NCI-H128 (cell line): ENCODE measurements around the gene PAPOLA.
"Not testable (repeated sequence)": the region's sequence is repeated elsewhere in the genome, so short reads cannot be mapped to it uniquely, and the experiment has no call there.

ENCODE experiments used
- DNase-seq: peaks from one replicate; lab custom pipeline; 2025; ENCODE audit not compliant: unreplicated experiment; lab: John Stamatoyannopoulos, UW

PAPOLA gene

DNA sequence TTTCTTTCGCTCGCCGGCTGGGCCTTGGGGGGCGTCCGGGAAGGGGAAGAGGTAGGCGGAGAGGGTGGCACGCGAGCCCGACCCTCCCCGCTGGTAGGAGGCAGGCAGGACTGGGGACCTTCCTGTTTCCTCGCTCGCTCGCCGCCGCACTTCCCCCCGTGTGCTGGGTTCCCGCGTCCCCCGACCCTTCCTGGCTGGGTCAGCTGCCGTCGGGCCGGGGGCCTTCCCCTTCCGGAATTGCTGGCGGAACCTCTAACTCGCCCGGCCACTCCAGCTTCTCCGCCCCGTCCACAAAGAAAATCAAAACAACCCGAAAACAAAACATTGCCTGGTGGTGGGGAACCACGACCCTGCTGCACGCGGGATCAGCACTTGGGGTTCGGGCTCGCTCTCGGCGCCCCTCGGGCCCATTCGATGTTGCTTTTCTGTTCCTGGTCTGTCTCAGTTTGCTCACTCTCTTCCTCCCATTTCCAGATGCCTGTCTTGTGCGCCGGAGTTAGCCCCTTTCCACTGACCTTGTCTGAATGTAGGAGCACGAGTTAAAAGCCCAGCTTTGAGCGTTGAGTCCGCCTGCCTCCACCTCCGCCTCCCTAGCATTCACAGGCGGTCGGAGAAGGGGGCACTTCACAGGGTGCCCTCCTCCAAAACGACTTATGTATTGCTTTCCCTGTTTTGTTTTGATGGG, 581 bp downstream of the PAPOLA start:
- no peak for DNase-seq

DNA sequence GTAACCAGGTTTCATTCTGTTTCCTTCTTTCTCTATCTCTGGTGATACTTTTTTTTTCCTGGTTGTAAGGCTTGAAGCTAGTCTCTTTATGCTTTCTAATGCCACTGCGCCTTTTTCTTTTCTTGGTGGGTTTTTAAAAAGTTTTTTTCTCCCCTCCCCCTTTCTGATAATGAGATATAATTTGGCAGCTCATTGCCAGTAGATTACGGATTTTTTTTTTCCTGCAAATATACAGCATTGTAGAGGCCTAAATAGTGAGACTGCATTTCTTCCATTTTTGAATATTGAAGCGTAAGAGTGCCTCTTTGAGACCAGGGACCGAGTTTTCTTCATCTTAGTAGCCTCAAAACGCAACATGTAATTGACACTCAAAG, 1.1 kb downstream of the PAPOLA start:
- DNase-seq = no peak

DNA sequence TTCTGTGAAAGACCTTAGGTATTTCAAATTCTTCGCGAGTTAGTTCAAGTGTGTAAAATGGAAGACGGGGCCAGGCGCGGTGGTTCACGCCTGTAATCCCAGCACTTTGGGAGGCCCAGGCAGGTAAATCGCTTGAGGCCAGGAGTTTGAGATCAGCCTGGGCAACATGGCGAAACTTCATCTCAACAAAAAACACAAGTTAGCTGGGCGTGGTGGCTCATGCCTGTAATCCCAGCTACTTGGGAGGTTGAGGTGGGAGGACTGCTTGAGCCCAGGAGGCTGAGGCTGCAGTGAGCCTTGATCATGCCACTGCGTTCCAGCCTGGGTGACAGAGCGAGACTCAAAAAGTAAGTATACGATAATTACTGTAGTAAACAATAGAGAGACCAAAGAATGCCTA, 2.2 kb downstream of the PAPOLA start:
- not testable (repeated sequence) for DNase-seq

DNA sequence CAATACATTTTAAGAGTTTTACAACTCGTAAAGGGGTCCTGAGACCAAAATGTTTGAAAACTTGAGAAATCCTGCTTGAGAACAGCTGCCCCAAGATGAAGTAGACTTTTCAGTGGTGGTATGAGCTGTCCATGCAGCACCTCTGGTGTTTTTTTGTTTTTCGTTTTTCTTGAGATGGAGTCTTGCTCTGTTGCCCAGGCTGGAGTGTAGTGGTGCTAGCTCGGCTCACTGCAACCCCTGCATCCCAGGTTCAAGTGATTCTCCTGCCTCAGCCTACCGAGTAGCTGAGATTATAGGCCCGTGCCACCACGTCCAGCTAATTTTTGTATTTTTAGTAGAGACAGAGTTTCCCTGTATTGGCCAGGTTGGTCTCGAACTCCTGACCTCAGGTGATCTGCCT, 5.5 kb downstream of the PAPOLA start:
- DNase-seq = no peak

DNA sequence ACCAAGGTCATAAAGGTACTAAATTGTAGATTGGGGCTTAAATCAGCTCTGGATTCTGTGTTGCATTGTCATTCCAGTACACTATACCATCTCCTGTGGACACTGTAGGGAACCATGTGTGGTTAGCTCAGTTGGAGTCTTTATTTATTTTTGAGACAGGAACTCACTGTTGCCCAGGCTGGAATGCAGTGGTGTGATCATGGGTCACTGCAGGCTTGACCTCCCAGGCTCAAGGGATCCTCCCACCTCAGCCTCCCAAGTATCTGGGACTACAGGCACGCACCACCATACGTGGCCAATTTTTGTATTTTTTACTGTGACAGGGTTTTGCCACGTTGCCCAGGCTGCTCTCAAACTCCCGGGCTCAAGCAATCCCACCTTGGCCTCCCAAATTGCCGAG, 6.7 kb downstream of the PAPOLA start:
- DNase-seq = no peak

DNA sequence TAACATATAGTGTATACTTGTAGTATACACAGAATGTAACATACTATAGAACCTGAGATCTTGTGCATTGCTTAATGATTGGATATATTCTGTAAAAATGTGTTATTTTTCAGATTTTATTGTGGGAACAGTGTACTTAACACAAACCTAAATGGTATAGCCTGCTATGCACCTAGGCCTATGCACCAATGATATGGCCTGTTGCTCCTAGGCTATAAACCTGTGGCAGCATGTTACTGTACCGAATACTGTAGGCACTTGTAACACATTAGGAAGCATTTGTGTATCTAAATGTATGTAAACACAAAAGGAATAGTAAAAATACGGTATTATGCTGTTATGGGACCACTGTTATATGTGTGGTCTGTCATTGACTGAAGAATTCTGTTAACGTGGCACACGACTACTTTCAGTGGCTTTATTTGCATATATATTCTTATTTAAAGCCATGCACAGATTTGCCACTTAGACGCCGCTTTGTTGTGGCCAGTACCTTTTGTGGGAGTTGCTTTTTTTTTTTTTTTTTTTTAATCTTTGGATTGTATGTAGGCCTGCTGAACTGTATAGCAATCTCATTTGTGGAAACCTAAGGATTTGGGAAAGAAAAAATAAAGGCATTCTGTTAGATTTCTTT, 7.4 kb downstream of the PAPOLA start:
- no peak for DNase-seq

DNA sequence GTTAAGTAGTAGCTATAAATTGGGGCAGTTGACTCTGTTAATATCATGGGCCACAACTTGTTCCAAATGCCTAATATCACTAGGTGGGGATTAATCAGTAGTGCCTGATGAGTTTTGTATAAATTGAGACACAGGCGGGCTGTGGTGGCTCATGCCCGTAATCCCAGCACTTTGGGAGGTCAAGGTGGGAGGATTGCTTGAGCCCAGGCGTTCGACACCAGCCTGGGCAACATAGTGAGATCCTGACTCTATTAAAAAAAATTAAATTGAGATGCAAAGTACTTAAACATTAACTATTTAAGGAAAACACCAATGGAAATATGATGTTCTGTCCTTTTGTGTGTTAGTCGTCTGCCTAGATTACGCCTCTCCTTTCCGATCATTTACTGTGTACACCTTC, 9.0 kb downstream of the PAPOLA start:
- DNase-seq = no peak

DNA sequence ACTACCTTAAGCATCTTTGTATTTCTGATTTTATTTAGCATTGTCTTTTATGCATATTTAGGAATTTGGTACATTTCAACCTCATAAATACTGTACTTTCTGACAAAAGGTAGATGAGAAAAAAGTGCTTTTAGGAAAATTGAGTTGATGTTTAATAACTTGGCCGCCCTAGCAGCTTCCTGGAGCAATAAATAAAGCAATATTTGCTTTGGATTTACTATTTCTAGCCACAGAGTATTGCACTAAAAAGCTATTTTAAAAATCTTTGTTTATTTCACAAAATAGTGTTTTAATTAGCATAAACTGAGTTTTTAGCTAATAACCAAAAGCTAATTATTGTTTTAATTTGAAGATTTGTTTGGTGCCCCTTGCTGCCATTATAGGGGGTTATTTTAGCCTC, 9.5 kb downstream of the PAPOLA start:
- DNase-seq = no peak

DNA sequence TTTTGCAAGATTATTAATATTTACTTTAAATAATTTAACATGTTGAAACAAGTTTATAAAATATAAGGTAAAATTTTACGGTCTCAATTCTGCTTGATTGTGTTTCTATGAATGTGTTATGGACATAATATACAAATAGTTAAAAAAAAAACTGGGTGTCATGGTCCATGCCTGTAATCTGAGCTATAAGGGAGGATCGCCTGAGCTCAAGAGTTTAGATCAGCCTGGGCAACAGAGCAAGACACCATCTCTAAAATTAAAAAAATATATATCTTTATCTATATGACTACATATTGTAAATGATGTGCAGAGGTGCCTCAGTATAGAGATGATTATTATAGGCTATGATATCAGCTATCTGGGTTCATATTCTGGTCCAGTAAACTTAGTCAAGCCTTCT, 9.9 kb downstream of the PAPOLA start:
- DNase-seq = no peak

DNA sequence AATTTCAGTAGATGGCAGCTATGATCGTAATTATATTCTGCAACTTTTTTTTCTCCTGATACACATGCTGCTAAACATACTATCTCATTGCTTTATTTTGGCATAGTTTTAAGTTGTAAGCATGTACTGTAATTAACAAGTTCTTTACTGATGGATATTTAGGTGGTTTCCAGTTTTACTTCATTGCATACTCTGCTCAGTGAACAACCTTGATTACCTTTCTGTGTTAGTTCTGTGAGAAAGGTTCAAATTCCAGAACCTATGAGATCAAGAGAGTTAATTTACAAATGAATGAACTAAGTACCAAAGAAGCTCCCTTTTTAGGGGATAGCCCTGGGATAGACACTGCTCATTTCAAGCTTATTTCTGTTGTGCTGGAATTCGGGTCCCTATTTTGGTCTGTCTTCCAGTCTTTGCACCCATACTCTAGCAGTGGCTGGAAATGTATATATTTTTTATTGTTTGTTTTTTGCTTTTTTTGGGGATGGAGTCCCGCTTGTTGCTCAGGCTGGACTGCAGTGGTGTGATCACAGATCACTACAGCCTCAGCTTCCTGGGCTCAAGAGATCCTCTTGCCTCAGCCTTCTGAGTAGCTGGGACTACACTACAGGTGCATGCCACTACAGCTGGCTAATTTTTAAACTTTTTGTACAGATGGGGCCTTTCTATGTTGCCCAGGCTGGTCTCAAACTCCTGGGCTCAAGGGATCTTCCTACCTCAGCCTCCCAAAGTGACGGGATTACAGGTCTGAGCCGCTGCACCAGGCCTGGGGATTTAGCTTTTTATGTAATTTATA, 10.6 kb downstream of the PAPOLA start:
- DNase-seq = no peak

DNA sequence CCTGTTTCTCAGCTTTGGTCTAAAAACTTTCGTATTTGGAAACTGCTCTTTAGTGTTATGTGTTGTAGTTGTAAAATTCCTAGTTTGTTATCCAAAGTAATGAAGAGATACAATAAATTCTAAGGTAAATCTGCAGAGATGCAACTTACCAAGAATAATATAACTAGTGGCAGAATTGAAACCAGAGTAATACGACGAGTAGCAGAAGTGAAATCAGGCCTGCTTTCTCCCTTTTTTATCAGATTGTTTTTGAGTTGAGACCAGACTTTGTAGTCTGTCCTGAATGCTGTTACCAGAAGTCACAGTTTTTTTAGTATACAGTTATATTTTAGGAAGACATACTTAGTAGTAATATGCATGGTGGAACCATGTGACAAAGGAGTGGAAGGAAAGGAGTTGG, 12.5 kb downstream of the PAPOLA start:
- DNase-seq = no peak

DNA sequence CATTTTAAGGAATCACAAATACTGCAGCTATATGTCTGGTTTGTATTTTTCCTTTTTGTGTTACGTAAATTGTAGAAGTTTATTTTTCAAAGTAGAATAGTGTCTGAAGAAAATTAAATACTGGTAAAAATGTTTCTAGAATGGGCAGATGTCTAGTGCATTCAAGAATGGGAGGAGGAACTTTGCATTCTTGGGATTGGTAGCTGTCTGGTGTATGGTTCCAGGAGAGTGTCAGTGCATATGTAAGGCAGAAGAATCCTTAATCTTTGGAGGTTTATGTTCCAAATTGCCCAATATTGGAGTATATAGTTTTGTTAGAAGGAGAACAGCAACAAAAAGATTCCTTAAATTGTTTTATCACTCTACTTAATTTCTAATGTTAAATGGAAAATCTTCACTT, 13.5 kb downstream of the PAPOLA start:
- no peak for DNase-seq

DNA sequence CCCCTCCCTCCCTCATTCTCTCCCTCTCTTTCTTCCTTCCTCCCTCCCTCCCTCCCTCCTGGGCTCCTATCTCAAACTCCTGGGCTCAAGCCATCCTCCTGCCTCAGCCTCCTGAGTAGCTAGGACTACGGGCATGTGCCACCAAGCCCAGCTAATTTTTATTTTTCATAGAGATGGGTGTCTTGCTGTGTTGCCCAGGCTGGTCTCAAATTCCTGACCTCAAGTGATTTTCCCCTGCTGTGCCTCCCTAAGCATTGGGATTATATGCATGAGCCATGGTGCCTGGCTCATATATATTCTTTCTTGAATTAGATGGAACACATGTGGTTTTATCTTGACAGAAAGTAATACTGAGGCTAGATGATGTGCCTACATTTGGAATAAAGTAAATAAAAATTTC, 14.2 kb downstream of the PAPOLA start:
- no peak for DNase-seq

DNA sequence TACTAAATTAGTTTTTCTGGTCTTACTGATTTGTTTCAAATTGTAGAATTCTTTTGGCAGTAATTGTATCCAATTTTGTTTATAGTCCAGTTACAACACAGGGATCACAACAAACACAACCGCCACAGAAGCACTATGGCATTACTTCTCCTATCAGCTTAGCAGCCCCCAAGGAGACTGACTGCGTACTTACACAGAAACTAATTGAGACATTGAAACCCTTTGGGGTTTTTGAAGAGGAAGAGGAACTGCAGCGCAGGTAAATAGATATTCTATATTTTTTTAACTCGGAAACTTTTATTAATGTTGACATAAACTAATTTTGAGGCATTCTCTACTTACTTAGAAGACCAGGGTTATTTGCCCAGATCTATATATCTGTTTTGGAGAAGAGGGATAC, 17.8 kb downstream of the PAPOLA start:
- no peak for DNase-seq

DNA sequence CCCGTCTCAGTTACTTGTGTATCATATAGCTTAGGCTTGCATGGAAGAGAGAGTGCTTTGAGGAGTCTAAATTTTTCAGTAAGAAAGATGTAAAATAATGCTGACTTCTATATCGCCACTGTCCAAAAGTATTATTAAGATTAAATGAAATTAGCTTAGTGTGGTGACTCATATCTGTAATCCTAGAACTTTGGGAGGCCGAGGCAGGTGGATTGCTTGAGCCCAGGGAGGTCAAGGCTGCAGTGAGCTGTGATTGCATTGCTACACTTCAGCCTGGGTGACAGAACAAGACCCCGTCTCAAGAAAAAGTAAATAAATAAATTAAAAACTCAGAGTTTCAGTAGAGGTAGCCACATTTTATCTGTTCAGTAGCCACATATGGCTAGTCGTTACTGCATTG, 23.3 kb downstream of the PAPOLA start:
- DNase-seq = no peak

DNA sequence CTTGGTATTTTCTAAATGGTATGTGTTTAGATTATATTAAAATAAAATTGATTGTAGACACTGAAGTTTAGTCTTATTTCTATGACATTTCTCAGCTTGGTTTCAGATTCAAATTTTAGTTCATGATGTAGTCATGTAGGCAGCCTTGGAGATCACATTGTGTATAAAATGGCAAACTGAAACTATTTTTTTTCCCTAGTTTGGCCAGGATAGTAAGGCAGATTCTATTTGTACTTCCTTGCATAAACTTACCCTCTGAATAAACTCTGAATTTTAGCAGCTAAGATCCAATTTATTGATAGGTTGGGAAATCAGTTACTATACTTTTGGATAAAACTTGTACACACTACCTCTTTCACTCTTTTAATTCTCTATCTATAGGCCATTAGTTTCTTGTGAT, 30.4 kb downstream of the PAPOLA start:
- no peak for DNase-seq

DNA sequence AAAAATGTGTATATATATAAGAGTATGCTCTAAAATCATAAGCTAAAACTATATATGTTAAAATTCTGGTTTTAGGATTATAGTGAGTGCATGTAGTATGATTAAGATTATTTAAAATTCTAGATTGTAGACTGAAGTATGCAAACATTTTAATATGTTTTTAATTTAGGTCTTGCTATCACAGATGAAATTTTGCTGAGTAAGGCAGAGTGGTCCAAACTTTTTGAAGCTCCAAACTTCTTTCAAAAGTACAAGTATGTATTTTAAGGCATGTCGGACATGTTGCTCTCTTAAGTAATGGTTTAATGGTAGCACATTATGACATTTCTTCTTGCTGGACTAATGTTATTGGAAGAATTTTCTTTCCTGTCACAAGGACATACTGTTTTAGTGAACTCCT, 34.6 kb downstream of the PAPOLA start:
- DNase-seq = no peak

DNA sequence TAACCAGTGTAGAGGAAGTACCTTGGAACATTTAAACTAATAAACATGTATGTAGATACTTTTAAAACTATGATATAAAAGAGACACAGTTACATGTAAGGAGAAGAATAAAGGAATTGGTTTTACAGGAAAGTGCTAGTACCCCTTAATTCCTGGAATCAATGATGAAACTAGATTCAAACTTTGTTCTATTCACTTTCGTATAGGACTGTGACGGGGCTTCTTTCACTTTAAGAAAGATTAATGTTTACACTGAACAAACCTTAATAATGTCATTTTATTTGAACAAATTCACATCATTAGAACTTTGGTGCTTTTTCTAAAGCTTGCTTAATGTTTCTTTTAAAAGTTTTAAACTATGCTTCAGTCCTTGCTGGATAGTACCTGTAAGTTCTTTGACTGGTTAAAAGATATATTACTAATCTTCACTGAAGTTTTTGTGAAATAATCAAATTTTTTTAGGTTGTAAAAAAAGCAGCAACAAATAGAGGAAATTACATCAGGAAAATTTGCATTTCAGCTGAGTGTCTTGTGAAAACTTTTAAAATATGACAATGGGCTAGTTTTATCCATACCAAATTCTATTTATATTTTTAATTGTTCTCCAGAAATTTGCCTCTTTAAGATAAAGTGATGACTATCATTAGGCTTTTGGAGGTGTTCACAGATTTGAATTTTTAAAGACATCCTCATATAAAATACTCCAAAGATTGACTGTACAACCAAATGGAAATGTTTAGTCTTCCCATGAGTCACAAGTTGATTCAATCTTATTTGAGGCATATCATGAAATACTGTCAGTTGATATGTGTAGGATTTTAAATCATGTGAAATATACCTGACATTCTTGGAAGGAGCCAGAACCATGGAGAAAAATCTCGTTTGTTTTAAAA, 36.2 kb downstream of the PAPOLA start:
- DNase-seq = no peak

DNA sequence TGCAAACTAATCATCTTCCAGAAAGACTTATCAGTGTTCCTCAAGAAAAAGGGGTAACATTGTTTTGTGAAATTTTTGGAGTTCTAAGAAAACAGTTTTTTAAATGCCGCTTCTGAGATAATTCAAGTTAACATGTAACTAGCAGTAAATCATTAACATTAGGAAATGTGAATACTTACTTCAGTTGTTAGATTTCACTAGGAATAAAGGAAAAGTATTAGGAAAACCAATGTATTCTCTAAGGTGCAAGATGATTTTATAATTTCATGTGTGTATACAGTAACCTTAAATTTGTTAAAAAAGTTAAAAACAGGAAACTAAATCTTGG, 36.8 kb downstream of the PAPOLA start:
- no peak for DNase-seq

DNA sequence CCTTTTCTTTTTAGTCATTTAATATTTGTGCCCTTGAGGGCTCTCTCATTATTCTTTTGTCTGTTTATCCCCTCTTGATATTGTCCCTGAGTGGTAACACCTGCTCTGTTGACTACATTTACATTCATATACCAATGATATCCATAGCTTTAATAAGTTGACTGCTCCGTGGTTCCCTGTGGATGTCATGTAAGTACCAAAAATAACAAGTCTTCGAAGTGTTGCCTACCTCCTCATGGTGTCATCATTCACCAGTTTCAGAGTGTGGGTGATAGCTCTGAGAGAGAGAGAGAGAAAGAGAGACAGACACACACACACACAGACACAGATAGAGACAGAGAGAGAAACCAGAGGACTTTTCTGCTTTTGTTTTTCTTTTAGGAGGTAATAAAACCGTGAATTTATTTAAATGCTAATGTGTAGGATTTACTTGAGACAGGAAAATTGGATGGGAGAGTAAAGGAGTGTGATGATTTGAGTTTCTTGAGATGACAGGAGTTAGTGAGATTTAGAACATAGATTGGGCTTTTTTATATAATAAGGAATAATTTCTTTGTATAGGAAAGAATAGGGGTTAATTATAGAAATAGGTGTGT, 52.2 kb downstream of the PAPOLA start:
- DNase-seq = no peak

DNA sequence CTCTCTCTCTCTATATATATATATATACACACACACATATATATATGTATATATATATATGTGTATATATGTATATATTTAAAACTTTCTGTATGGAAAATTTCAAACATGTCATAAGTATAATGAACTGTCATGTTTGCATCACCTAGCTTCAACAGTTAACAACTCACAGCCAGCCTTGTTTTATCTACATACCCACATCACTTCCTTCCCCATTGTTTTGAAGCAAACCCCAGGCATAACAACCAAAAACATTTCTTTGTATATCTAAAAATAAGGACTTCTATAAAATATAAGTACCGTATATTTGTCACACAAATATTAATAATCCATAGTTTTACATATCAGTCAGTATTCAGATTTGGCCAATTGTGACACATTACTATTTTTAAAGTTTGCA, 57.4 kb downstream of the PAPOLA start:
- no peak for DNase-seq
